GM19468 (cell line): ENCODE results near the gene ESPNL.
"Not testable (repeated sequence)": the region's sequence is repeated elsewhere in the genome, so short reads cannot be mapped to it uniquely, and the experiment has no call there.

Source experiments
- ATAC-seq: cut with Tn5 transposase; IDR thresholded peaks from one replicate; pipeline ENCODE4 v1.9.1; 2021; ENCODE audit warnings: mild to moderate bottlenecking, moderate library complexity, moderate number of reproducible peaks; ENCODE audit not compliant: unreplicated experiment; ENCODE audit errors: extremely low read depth

Gene ESPNL

GRCh38 chr2:238113611-238114010, 13.5 kb downstream of the ESPNL start:
- no peak for ATAC-seq

- ATAC-seq = no peak
Observed at GRCh38 chr2:238114331-238114841, 14.2 kb downstream of the ESPNL start.

- no peak for ATAC-seq
Observed at GRCh38 chr2:238114851-238115660, 14.9 kb downstream of the ESPNL start.

- ATAC-seq = not testable (repeated sequence)
Observed at GRCh38 chr2:238115709-238116108, 15.6 kb downstream of the ESPNL start.

GRCh38 chr2:238116298-238117198, 16.4 kb downstream of the ESPNL start:
- no peak for ATAC-seq

- no peak for ATAC-seq
Observed at GRCh38 chr2:238117199-238118154, 17.3 kb downstream of the ESPNL start.

- ATAC-seq = no peak
Observed at GRCh38 chr2:238119756-238120462, 19.8 kb downstream of the ESPNL start.

GRCh38 chr2:238120463-238121298, 20.5 kb downstream of the ESPNL start:
- ATAC-seq = no peak

- no peak for ATAC-seq
Observed at GRCh38 chr2:238121511-238122286, 21.6 kb downstream of the ESPNL start.

- no peak for ATAC-seq
Observed at GRCh38 chr2:238122287-238123217, 22.4 kb downstream of the ESPNL start.

GRCh38 chr2:238123218-238123971, 23.3 kb downstream of the ESPNL start:
- ATAC-seq = no peak

- no peak for ATAC-seq
Observed at GRCh38 chr2:238123991-238124470, 23.9 kb downstream of the ESPNL start.

- ATAC-seq = no peak
Observed at GRCh38 chr2:238124488-238125126, 24.5 kb downstream of the ESPNL start.

GRCh38 chr2:238125127-238125885, 25.2 kb downstream of the ESPNL start:
- no peak for ATAC-seq

- no peak for ATAC-seq
Observed at GRCh38 chr2:238126338-238126737, 26.2 kb downstream of the ESPNL start.
